ENCODE results near the gene AZI2.

AZI2 gene

DNA sequence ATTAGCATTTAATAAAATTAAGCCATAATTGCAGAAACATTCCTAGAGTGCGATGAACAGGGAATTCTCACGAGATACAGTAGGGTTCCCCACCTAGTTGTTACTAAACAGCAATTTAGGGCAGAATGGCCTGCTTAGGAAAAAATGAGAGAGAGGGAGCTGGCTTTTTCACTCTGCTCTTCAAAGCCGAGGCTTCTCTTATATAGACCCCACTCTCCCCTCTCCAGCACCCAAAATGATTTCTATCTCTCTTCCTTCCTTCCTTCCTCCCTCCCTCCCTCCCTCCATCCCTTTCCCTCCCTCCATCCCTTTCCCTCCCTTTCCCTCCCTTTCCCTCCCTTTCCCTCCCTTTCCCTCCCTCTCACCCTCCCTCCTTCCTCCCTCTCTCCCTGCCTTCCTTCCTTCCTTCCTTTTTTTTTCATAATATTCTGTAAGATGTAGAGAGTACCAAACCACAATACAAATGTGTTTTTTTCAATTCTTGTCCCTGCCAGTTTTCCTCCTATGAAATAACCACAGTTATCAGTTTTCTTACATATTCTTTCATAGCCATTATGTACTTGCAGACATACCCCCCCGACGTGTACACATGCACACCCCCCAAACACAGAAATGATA is 48.2 kb downstream of the AZI2 start:
- no peak for DNase-seq

- DNase-seq = no peak
Observed at GRCh38 chr3:28299705-28300104, 48.9 kb downstream of the AZI2 start.

GRCh38 chr3:28295898-28296490 is 52.6 kb downstream of the AZI2 start:
- no peak for DNase-seq

DNA sequence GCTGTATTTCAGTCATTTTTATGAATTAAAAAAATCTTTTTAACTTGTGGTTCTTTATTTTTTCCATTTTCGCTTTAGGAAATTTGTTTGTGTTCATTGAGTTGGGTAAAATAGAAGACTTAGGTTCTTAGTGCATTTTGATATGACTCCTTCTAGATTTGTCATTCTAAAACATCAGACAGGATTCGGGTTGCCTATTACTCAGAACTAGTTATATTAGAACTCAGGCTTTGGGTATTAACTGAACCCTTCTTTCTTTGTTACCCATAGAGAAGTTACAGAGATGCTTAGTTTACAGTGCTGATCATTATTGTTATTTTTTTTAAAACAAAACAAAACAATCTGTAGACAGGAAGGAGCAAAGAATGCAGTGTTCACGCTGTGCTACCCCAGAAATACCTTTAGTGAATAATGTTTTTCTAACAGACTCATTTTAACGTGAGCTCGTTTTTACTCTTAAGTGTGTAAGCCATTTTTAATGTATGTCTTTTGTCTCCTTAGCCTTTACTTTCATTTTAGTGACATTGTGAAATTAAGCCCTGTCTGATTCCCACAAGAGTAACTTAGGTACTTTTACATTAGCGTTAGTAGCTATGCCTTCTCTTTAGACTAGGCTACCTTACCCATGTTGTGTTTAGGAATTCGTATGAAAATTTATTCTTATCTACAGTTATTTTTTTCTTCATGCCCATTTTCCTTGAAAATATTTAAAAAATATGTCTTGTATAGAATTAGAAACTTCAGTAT is 53.8 kb downstream of the AZI2 start:
- no peak for DNase-seq

GRCh38 chr3:28292622-28293021 is 56.0 kb downstream of the AZI2 start:
- DNase-seq = no peak

DNA sequence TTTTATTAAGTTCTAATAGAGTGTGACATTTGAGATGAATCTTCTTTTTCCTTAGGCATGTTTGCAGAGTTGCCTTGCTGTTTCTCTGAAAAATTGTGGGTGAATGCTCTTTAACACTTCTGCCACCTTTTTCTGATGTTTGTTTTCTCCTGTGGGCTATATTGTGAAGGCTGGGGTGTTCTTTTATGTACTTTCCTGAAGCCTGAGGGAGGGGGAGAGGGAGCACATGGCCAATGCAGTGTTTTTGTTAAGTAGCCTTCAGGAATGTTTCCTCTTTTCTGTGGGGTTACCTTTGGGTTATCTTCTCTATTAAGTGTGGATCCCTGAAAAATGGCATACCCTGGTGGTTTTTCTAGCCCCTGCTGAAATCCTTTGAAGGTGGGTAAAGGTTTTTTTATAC is 57.0 kb downstream of the AZI2 start:
- DNase-seq = no peak

- no peak for DNase-seq
Observed at GRCh38 chr3:28290863-28291300, 57.7 kb downstream of the AZI2 start.

DNA sequence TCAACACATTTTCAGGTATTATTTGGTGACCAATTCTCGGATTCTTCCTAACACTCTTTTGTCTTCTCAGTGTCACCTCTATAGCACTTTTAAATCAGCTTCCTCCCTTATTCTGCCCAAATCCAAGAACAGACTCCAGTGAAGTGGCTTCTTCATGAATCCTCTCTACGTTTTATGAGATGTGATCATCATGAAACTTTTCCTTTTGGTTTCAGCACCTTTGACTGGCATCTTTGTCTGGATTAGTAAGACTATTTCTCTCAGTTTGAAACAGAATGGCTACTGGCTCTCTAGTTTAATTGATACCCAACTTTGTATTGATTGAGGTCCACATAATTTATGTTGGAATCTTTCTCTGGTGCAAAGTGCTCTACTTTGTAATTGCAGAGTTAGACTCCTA is 61.6 kb downstream of the AZI2 start:
- no peak for DNase-seq

- no peak for DNase-seq
Observed at GRCh38 chr3:28286595-28286994, 62.0 kb downstream of the AZI2 start.

- no peak for DNase-seq
Observed at GRCh38 chr3:28280781-28281180, 67.8 kb downstream of the AZI2 start.

GRCh38 chr3:28279770-28280169 is 68.9 kb downstream of the AZI2 start:
- no peak for DNase-seq

DNA sequence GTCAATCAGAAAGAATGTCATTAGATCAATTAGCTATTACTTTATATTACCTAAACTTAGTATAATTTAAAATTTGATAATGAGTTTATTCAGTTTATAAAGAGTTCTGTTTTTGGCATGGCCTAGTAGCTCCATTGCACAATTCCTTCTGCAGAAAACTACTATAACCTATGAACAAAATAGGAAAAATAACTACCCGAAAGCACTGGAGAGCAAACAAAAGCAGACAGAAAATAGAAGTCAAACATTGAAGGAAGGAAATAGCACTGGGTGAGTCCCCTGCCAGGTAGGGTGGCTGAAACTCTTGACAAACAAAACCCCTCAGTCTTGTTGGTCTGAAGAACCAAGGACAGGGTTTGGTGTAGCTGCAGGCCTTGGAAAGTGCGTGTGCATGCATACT is 69.7 kb downstream of the AZI2 start:
- no peak for DNase-seq

DNA sequence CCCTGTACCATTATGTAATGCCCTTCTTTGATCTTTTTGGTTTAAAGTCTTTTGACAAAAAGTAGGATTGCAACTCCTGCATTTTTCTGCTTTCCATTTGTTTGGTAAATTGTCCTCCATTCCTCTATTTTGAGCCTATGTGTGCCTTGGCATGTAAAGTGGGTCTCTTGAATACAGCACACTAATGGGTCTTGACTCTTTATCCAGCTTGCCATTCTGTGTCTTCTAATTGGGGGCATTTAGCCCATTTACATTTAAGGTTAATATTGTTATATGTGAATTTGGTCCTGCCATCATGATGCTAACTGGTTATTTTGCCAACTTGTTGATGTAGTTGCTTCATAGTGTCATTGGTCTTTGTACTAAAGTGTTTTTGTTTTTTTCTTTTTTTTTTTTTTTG is 74.8 kb downstream of the AZI2 start:
- DNase-seq = no peak
